ENCODE results near the gene ARMC6.
"Not testable (repeated sequence)": the region's sequence is repeated elsewhere in the genome, so short reads cannot be mapped to it uniquely, and the experiment has no call there.

Gene ARMC6

DNA sequence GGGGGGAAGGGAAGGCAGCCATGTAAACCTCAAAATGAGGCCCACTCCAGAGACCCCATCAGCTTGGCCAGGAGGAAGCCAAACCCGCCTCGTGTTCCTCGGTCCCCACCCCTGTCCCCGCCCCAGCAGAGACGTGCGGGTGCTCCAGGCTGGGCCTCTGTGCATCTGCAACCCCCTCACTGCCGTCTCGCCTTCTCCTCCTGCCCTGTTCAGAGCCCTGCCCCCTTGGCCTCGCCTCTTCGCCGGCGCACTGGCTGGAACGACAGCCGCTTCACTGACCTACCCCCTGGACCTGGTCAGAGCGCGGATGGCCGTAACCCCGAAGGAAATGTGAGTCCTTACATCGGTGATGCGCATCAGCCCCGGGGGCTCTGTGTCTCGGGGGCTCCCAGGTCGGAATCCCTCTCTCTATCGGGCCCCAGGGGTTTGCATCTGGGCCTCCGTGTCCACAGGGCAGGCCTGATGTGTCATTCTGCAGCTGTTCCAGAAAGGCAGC, 72.7 kb downstream of the ARMC6 start:
- DNase-seq (ENCODE audit: low read depth): no peak
- no peak overlapping the region for H3K4me3 ChIP-seq (ENCODE audit: low read depth, low read length)
- TF ChIP-seq MAX (IDR thresholded peaks at IDR 0.05; ENCODE audit: low read depth, low read length) (no peak), CTCF (IDR thresholded peaks at IDR 0.05; ENCODE audit: low read depth, low read length) (no peak), MYC (IDR thresholded peaks at IDR 0.05; ENCODE audit: low read depth, low read length) (no peak), POLR2A (IDR thresholded peaks at IDR 0.05; ENCODE audit: extremely low read depth, insufficient read length) (no peak)

DNA sequence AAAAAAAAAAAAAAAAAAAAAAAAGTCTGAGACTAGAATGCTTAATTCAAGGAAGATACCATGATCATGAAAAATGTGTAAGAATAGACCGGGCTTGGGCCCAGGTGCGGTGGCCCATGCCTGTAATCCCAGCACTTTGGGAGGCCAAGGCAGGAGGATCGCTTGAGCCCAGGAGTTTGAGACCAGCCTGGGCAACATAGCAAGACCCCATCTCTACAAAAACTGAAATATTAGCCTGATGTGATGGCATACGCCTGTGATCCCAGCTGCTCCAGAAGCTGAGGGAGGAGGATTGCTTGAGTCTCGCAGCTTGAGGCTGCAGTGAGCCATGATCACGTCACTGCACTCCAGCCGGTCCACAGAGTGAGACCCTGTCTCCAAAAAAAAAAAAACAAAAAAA, 73.5 kb downstream of the ARMC6 start:
- not testable (repeated sequence) for DNase-seq (ENCODE audit: low read depth); H3K4me3 ChIP-seq (ENCODE audit: low read depth, low read length)

DNA sequence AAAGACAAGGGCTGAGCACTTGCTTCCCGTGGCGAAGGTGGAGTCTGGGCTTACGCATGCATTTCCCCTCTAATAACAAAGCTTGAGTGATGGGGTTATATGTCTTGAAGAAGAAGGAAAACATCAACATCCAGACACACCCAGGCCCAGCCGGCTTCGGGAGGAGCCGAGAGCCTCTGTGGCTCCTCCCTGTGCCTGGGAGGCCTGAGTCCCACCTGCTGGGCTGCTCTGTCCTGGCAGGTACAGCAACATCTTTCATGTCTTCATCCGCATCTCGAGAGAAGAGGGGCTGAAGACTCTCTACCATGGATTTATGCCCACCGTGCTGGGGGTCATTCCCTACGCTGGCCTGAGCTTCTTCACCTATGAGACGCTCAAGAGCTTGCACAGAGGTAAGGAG, 74.3 kb downstream of the ARMC6 start:
- TF ChIP-seq CTCF (IDR thresholded peaks at IDR 0.05; ENCODE audit: low read depth, low read length) (no peak), MAX (IDR thresholded peaks at IDR 0.05; ENCODE audit: low read depth, low read length) (no peak), POLR2A (IDR thresholded peaks at IDR 0.05; ENCODE audit: extremely low read depth, insufficient read length) (no peak), MYC (IDR thresholded peaks at IDR 0.05; ENCODE audit: low read depth, low read length) (no peak)
- H3K4me3 ChIP-seq (ENCODE audit: low read depth, low read length): no peak overlapping the region
- no peak for DNase-seq (ENCODE audit: low read depth)

All from NB4 (cell line).